ENCODE results near the gene RSPH1. TPM values are rescaled to one million over a fixed set of nuclear protein-coding genes. Genes with fewer than 3 reads are reported as not detected.

Gene RSPH1
- total RNA-seq, 1 donor from 2014 or later: 0.42 TPM

- Mint-ChIP-seq H3K27me3 (ENCODE audit: low read depth) (peaks cover 1% of the 10 kb centered on the region), H3K36me3 (no peaks in the 10 kb centered on the region), H3K9me3 (no peaks in the 10 kb centered on the region), H3K27ac (no peak overlapping the region), H3K4me3 (no peak overlapping the region), H3K4me1 (no peaks in the 10 kb centered on the region)
- no peak for DNase-seq (ENCODE audit: low spot score in 2 of 2, unreplicated experiment in 2 of 2)
- no peak for TF ChIP-seq CTCF (IDR thresholded peaks at IDR 0.05; ENCODE audit: unreplicated experiment)
These were observed 41.2 kb downstream of the RSPH1 start for GRCh38 chr21:42454786-42455185.

GRCh38 chr21:42453986-42454570, 41.9 kb downstream of the RSPH1 start:
- no peaks in the 10 kb centered on the region for H3K4me1 Mint-ChIP-seq
- H3K9me3 Mint-ChIP-seq: no peaks in the 10 kb centered on the region
- H3K27me3 Mint-ChIP-seq (ENCODE audit: low read depth): peaks cover 1% of the 10 kb centered on the region
- DNase-seq (ENCODE audit: low spot score in 2 of 2, unreplicated experiment in 2 of 2): no peak
- no peaks in the 10 kb centered on the region for H3K36me3 Mint-ChIP-seq
- H3K27ac Mint-ChIP-seq: no peak overlapping the region
- H3K4me3 Mint-ChIP-seq: no peak overlapping the region
- TF ChIP-seq CTCF (IDR thresholded peaks at IDR 0.05; ENCODE audit: unreplicated experiment): no peak

GRCh38 chr21:42453224-42453985, 42.6 kb downstream of the RSPH1 start:
- Mint-ChIP-seq H3K4me3 (no peak overlapping the region), H3K9me3 (no peaks in the 10 kb centered on the region), H3K4me1 (no peaks in the 10 kb centered on the region), H3K27me3 (ENCODE audit: low read depth) (peaks cover 1% of the 10 kb centered on the region), H3K27ac (no peak overlapping the region), H3K36me3 (no peaks in the 10 kb centered on the region)
- DNase-seq (ENCODE audit: low spot score in 2 of 2, unreplicated experiment in 2 of 2): no peak
- TF ChIP-seq CTCF (IDR thresholded peaks at IDR 0.05; ENCODE audit: unreplicated experiment): no peak

GRCh38 chr21:42452401-42453223, 43.4 kb downstream of the RSPH1 start:
- H3K27me3 Mint-ChIP-seq (ENCODE audit: low read depth): peaks cover 9% of the 10 kb centered on the region
- no peak for DNase-seq (ENCODE audit: low spot score in 2 of 2, unreplicated experiment in 2 of 2)
- H3K27ac Mint-ChIP-seq: no peak overlapping the region
- H3K4me3 Mint-ChIP-seq: no peak overlapping the region
- H3K9me3 Mint-ChIP-seq: no peaks in the 10 kb centered on the region
- no peaks in the 10 kb centered on the region for H3K36me3 Mint-ChIP-seq
- TF ChIP-seq CTCF (IDR thresholded peaks at IDR 0.05; ENCODE audit: unreplicated experiment): no peak
- no peaks in the 10 kb centered on the region for H3K4me1 Mint-ChIP-seq

GRCh38 chr21:42451941-42452340, 44.1 kb downstream of the RSPH1 start:
- no peaks in the 10 kb centered on the region for H3K4me1 Mint-ChIP-seq
- TF ChIP-seq CTCF (IDR thresholded peaks at IDR 0.05; ENCODE audit: unreplicated experiment): no peak

More at GRCh38 chr21:42451941-42452340, 44.1 kb downstream of the RSPH1 start:
- H3K27me3 Mint-ChIP-seq (ENCODE audit: low read depth): peaks cover 15% of the 10 kb centered on the region
- H3K4me3 Mint-ChIP-seq: no peak overlapping the region
- DNase-seq (ENCODE audit: low spot score in 2 of 2, unreplicated experiment in 2 of 2): no peak
- no peak overlapping the region for H3K27ac Mint-ChIP-seq
- H3K36me3 Mint-ChIP-seq: no peaks in the 10 kb centered on the region
- H3K9me3 Mint-ChIP-seq: no peaks in the 10 kb centered on the region
